Lung (tissue), 12 donors: Measurements from ENCODE around the gene JPH3. TPM values are rescaled to one million over a fixed set of nuclear protein-coding genes. Genes with fewer than 3 reads are reported as not detected.
A peak's percentile ranks its signal among the peaks of the same experiment; 100 is the strongest.

Source experiments
- ATAC-seq: fragments of 200-7000 bp; cut with Tn5 transposase; one replicate; pipeline ENCODE4 v1.9.1; 2020; ENCODE audit warnings: moderate number of reproducible peaks; ENCODE audit not compliant: insufficient read depth, low FRiP score
- DNase-seq, 3 donors: peaks; one replicate each; pipeline ENCODE4 v3.0.0-alpha.2; 2013 to 2017
- H3K27ac ChIP-seq, 2 donors: one replicate each; pipeline ENCODE4 v1.5.1; 2013; ENCODE audit warnings: mild to moderate bottlenecking in 2 of 2, moderate library complexity in 2 of 2, control low read depth in 1 of 2, inconsistent platforms in 1 of 2, low read depth in 1 of 2, low read length in 1 of 2
- H3K27me3 ChIP-seq, 3 donors: one replicate each; pipeline ENCODE4 v1.5.1; 2013; ENCODE audit warnings: low read length in 2 of 3; ENCODE audit not compliant: control insufficient read depth in 3 of 3, insufficient read depth in 3 of 3
- H3K36me3 ChIP-seq, 4 donors: one replicate each; pipeline ENCODE4 v1.5.1; 2013; ENCODE audit warnings: low read length in 4 of 4, mild to moderate bottlenecking in 1 of 4, moderate library complexity in 1 of 4; ENCODE audit not compliant: control insufficient read depth in 4 of 4, insufficient read depth in 4 of 4
- H3K4me1 ChIP-seq, 5 donors: one replicate each; pipeline ENCODE4 v1.5.1; 2013; ENCODE audit warnings: low read length in 5 of 5, mild to moderate bottlenecking in 2 of 5, moderate library complexity in 1 of 5; ENCODE audit not compliant: control insufficient read depth in 5 of 5, insufficient read depth in 5 of 5
- H3K4me3 ChIP-seq: one replicate; pipeline ENCODE4 v1.5.1; 2013; ENCODE audit warnings: mild to moderate bottlenecking, control low read depth, moderate library complexity
- H3K9ac ChIP-seq, 2 donors: one replicate each; pipeline ENCODE4 v1.5.1; 2013; ENCODE audit warnings: low read length in 2 of 2, control low read depth in 1 of 2; ENCODE audit not compliant: insufficient read depth in 1 of 2
- H3K9me3 ChIP-seq, 4 donors: one replicate each; pipeline ENCODE4 v1.5.1; 2013; ENCODE audit warnings: low read length in 3 of 4, mild to moderate bottlenecking in 1 of 4, moderate library complexity in 1 of 4; ENCODE audit not compliant: control insufficient read depth in 4 of 4, insufficient read depth in 3 of 4
- WGBS, 2 donors: extraction: QIAGEN DNeasy Blood & Tissue Kit; methylation state at CpG; one replicate each; pipeline ENCODE4 v1.1.7; 2013; 5-methylcytosine and 5-hydroxymethylcytosine counted together
- polyA plus RNA-seq, 2 donors: library from polyadenylated mRNA; stranded (reverse); fragments of 200-250 nt; gene quantifications; one replicate each; pipeline ENCODE4 v1.2.1, GENCODE V29; 2013
- total RNA-seq, 2 donors: library from RNA; depleted of rRNA in 1 of 2; stranded (reverse); fragments of >200 nt in 1 of 2; gene quantifications; one replicate each; pipeline ENCODE4 v1.2.1, GENCODE V29; 2014 to 2021
- TF ChIP-seq, protein P1 (sequence below): IDR thresholded peaks from 2 replicates; pipeline ENCODE4 v1.5.1; 2012; ENCODE audit warnings: mild to moderate bottlenecking; ENCODE audit errors: control extremely low read depth, extremely low read depth
- donor health status: control.
- donor health status: control.
- donor health status: Bipolar disorder and iron deficiency.
- donor health status: healthy.
- donor health status: DM: yes; HTN: yes; CAD: no.

The JPH3 gene
- total and polyA plus RNA-seq, 4 donors: 0.04 to 0.68 (median 0.13) TPM

DNA sequence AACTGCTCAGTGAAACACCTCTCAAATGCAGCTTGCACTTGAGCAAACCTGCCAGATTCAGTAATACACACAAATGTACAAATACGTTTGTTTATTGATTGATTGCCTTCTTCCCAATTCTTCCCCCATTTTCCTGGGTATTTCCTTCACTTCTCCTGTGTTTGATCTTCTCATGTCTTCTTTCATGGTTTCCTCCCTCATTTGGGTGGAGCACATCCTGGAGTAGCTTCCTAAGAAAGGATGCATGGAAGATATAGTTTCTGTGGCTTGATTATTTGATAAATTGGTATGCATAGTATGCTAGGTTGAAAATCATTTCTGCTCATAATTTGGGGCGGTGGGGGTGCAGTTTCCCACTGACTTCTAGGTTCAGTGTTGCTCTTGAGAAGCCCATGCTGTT lies 28.8 kb downstream of the JPH3 start:
- no peak for DNase-seq
- Histone ChIP-seq H3K4me1 (peaks cover 0 to 4% (median 0%) of the 10 kb centered on the region in 5 donors), H3K27ac (no peak overlapping the region), H3K9me3 (peaks cover 0 to 12% (median 5%) of the 10 kb centered on the region in 4 donors), H3K36me3 (no peaks in the 10 kb centered on the region), H3K9ac (no peak overlapping the region), H3K4me3 (no peak overlapping the region), H3K27me3 (peaks cover 0 to 9% (median 4%) of the 10 kb centered on the region in 3 donors)
- TF ChIP-seq, protein P1, sequence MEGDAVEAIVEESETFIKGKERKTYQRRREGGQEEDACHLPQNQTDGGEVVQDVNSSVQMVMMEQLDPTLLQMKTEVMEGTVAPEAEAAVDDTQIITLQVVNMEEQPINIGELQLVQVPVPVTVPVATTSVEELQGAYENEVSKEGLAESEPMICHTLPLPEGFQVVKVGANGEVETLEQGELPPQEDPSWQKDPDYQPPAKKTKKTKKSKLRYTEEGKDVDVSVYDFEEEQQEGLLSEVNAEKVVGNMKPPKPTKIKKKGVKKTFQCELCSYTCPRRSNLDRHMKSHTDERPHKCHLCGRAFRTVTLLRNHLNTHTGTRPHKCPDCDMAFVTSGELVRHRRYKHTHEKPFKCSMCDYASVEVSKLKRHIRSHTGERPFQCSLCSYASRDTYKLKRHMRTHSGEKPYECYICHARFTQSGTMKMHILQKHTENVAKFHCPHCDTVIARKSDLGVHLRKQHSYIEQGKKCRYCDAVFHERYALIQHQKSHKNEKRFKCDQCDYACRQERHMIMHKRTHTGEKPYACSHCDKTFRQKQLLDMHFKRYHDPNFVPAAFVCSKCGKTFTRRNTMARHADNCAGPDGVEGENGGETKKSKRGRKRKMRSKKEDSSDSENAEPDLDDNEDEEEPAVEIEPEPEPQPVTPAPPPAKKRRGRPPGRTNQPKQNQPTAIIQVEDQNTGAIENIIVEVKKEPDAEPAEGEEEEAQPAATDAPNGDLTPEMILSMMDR: no peak
- 77 to 89% methylated on average over 2 of the region's 2 CpGs for WGBS, 2 donors
- ATAC-seq: no peak

DNA sequence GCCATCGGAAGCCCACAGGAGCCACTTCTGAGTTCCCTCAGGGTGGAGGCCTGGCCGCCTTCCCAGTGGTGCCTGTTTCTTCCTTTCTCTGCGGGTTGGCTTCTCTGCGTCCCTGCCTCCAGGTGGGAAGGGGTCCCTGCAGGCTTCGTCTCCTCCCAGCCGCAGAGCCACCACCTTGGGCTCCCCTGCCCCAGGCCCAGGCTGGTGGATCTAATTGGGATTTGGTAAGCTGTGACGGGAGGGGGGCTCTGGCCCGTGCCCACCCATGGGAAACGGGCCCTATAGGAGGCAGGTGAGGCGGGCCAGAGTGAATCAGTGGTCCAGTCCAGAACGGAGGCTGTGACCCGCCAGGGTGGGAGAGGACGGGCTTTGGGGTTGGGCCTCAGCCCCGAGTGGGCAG lies 32.1 kb downstream of the JPH3 start:
- ATAC-seq: no peak

DNA sequence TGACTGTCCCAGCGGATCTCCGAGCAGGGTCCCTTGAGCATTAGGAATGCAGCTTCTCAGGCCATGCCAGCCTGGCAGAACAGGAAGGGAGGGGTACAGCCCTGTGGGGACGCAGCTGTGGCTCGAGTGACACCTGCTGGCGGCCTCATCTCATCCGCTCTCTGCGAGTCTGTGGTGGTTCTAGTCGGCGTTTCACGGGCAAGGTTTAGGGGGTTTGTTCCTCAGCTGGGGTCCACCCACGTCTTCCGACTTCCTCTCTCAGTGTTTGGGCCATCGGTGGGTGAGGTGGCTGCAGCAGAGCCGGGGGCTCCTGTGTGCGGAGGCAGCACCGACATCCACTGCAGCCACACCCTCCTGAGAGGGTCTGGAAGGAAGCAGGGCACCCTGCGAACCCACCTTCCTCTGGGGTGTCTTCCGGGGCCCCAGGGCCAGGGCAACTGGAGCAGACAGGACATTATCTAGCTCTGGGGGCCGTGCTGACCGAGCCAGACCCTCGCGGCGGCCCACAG lies 33.3 kb downstream of the JPH3 start:
- no peak overlapping the region for H3K9ac ChIP-seq
- H3K4me3 ChIP-seq: no peak overlapping the region
- ATAC-seq (peak; percentile 73), DNase-seq (peak; percentile 43 to 61 (median 54))
- WGBS, 2 donors: 11 to 13% methylated on average over 23 of the region's 23 CpGs
- H3K9me3 ChIP-seq: peaks cover 0 to 7% (median 1%) of the 10 kb centered on the region in 4 donors
- H3K36me3 ChIP-seq: no peaks in the 10 kb centered on the region
- TF ChIP-seq, protein P1: peak; percentile 35
- peaks cover 0 to 7% (median 0%) of the 10 kb centered on the region in 5 donors for H3K4me1 ChIP-seq
- H3K27ac ChIP-seq: no peak overlapping the region
- H3K27me3 ChIP-seq: peaks cover 0 to 6% (median 0%) of the 10 kb centered on the region in 3 donors

More for the DNA sequence above, 32.1 kb downstream of the JPH3 start:
- DNase-seq: no peak
- Histone ChIP-seq H3K36me3 (no peaks in the 10 kb centered on the region), H3K27me3 (peaks cover 0 to 6% (median 2%) of the 10 kb centered on the region in 3 donors), H3K27ac (no peak overlapping the region), H3K4me3 (no peak overlapping the region), H3K9me3 (peaks cover 0 to 12% (median 4%) of the 10 kb centered on the region in 4 donors), H3K9ac (no peak overlapping the region), H3K4me1 (peaks cover 0 to 7% (median 0%) of the 10 kb centered on the region in 5 donors)
- TF ChIP-seq, protein P1: no peak
- WGBS, 2 donors: 86 to 91% methylated on average over 14 of the region's 14 CpGs
